ENCODE measurements around the gene CPTP.

The CPTP gene

GRCh38 chr1:1284221-1285101, 40.1 kb upstream of the CPTP start:
- TF ChIP-seq EZH2phosphoT487 (conservative IDR thresholded peaks at IDR 0.05; ENCODE audit: low read length), result no peak
- TF ChIP-seq CTCF (IDR thresholded peaks at IDR 0.05; ENCODE audit: insufficient read depth, low read length, poor library complexity, severe bottlenecking), result no peak
- no peak overlapping the region for H3K9ac ChIP-seq (ENCODE audit: low read length)
- H2AFZ ChIP-seq (ENCODE audit: low read depth, low read length, severe bottlenecking), result no peak overlapping the region
- no peak overlapping the region for H3K4me3 ChIP-seq (ENCODE audit: insufficient read depth, low read length, poor library complexity, severe bottlenecking)
- H3K4me2 ChIP-seq (ENCODE audit: low read depth, low read length, poor library complexity, severe bottlenecking), result no peak overlapping the region
- H3F3A ChIP-seq (ENCODE audit: insufficient read depth), result no peaks in the 10 kb centered on the region
- no peaks in the 10 kb centered on the region for H3K79me2 ChIP-seq (ENCODE audit: insufficient read depth, low read length)
- H3K27ac ChIP-seq (ENCODE audit: low read depth, low read length), result no peak overlapping the region
- H4K20me1 ChIP-seq (ENCODE audit: low read depth, low read length), result no peaks in the 10 kb centered on the region
- H3K36me3 ChIP-seq (ENCODE audit: low read length), result no peaks in the 10 kb centered on the region
- H3K27me3 ChIP-seq (ENCODE audit: low read length), result no peaks in the 10 kb centered on the region
- no peaks in the 10 kb centered on the region for H3K9me3 ChIP-seq (ENCODE audit: insufficient read depth, low read length)
- no peaks in the 10 kb centered on the region for H3K9me2 ChIP-seq (replicated peaks; ENCODE audit: insufficient read depth, low read length)

GRCh38 chr1:1285102-1285571, 39.5 kb upstream of the CPTP start:
- Histone ChIP-seq H3K9me3 (ENCODE audit: insufficient read depth, low read length) (no peaks in the 10 kb centered on the region), H3F3A (ENCODE audit: insufficient read depth) (no peaks in the 10 kb centered on the region), H3K9ac (ENCODE audit: low read length) (no peak overlapping the region), H3K4me2 (ENCODE audit: low read depth, low read length, poor library complexity, severe bottlenecking) (no peak overlapping the region), H2AFZ (ENCODE audit: low read depth, low read length, severe bottlenecking) (no peak overlapping the region), H3K9me2 (replicated peaks; ENCODE audit: insufficient read depth, low read length) (no peaks in the 10 kb centered on the region), H3K27me3 (ENCODE audit: low read length) (no peaks in the 10 kb centered on the region), H3K79me2 (ENCODE audit: insufficient read depth, low read length) (no peaks in the 10 kb centered on the region), H3K27ac (ENCODE audit: low read depth, low read length) (no peak overlapping the region), H4K20me1 (ENCODE audit: low read depth, low read length) (no peaks in the 10 kb centered on the region), H3K36me3 (ENCODE audit: low read length) (no peaks in the 10 kb centered on the region), H3K4me3 (ENCODE audit: insufficient read depth, low read length, poor library complexity, severe bottlenecking) (no peak overlapping the region)
- TF ChIP-seq EZH2phosphoT487 (conservative IDR thresholded peaks at IDR 0.05; ENCODE audit: low read length), result no peak
- no peak for TF ChIP-seq CTCF (IDR thresholded peaks at IDR 0.05; ENCODE audit: insufficient read depth, low read length, poor library complexity, severe bottlenecking)

- Histone ChIP-seq H3K4me3 (ENCODE audit: insufficient read depth, low read length, poor library complexity, severe bottlenecking) (no peak overlapping the region), H3K9me2 (replicated peaks; ENCODE audit: insufficient read depth, low read length) (no peaks in the 10 kb centered on the region), H3K9ac (ENCODE audit: low read length) (no peak overlapping the region), H3K79me2 (ENCODE audit: insufficient read depth, low read length) (no peaks in the 10 kb centered on the region), H3K9me3 (ENCODE audit: insufficient read depth, low read length) (no peaks in the 10 kb centered on the region), H3K36me3 (ENCODE audit: low read length) (no peaks in the 10 kb centered on the region), H3K4me2 (ENCODE audit: low read depth, low read length, poor library complexity, severe bottlenecking) (no peak overlapping the region), H2AFZ (ENCODE audit: low read depth, low read length, severe bottlenecking) (no peak overlapping the region), H3F3A (ENCODE audit: insufficient read depth) (no peaks in the 10 kb centered on the region), H3K27ac (ENCODE audit: low read depth, low read length) (no peak overlapping the region), H4K20me1 (ENCODE audit: low read depth, low read length) (no peaks in the 10 kb centered on the region), H3K27me3 (ENCODE audit: low read length) (no peaks in the 10 kb centered on the region)
- TF ChIP-seq CTCF (IDR thresholded peaks at IDR 0.05; ENCODE audit: insufficient read depth, low read length, poor library complexity, severe bottlenecking) (no peak), EZH2phosphoT487 (conservative IDR thresholded peaks at IDR 0.05; ENCODE audit: low read length) (no peak)
Observed at GRCh38 chr1:1285611-1286311, 38.8 kb upstream of the CPTP start.
